Colonic mucosa (tissue), 4 donors: ENCODE data around the gene KDM3A. TPM values are rescaled to one million over a fixed set of nuclear protein-coding genes. Genes with fewer than 3 reads are reported as not detected.

ENCODE experiments used
- DNase-seq: peaks from one replicate; pipeline ENCODE4 v3.0.0-alpha.2; 2020
- H3K27ac ChIP-seq: fragments of 200-600 bp; one replicate; pipeline ENCODE4 v1.8.0; 2021
- H3K27me3 ChIP-seq: fragments of 200-600 bp; one replicate; pipeline ENCODE4 v1.8.0; 2021
- H3K36me3 ChIP-seq: fragments of 200-600 bp; one replicate; pipeline ENCODE4 v1.8.0; 2021
- H3K4me1 ChIP-seq: fragments of 200-600 bp; one replicate; pipeline ENCODE4 v1.8.0; 2021; ENCODE audit warnings: mild to moderate bottlenecking
- H3K4me3 ChIP-seq: fragments of 200-600 bp; one replicate; pipeline ENCODE4 v1.8.0; 2021
- H3K9ac ChIP-seq, 2 donors: one replicate each; pipeline ENCODE4 v1.7.0; 2013; ENCODE audit warnings: control low read depth in 2 of 2, low read depth in 2 of 2, low read length in 2 of 2
- H3K9me3 ChIP-seq: fragments of 200-600 bp; one replicate; pipeline ENCODE4 v1.8.0; 2021
- CTCF ChIP-seq: fragments of 200-600 bp; IDR thresholded peaks from one replicate; pipeline ENCODE4 v1.8.0; 2022; ENCODE audit warnings: antibody characterized with exemption, mild to moderate bottlenecking
- intact Hi-C: fragments of 100-400 bp; cut with DNase I; formaldehyde crosslinking; loops from one replicate; pipeline ENCODE4 v1.14.1; 2022
- total RNA-seq, 2 donors: library from RNA; stranded (reverse); fragmentation: NEBNext Ultra II Directional in 1 of 2; extraction: Animal tissue kit (Norgen Biotek cat#: 25700) in 1 of 2; gene quantifications; one replicate each; pipeline ENCODE4 v1.2.1, GENCODE V29; 2021
- donor health status: healthy.
- donor health status: DM: no; HTN: no; CAD: no.
- donor health status: DM: no; HTN: no; CAD: no.

KDM3A gene
- total RNA-seq, 2 donors from 2014 or later: 35.9 to 101 TPM

- Histone ChIP-seq H3K9me3 (no peaks in the 10 kb centered on the region), H3K27ac (no peak overlapping the region), H3K9ac (no peak overlapping the region), H3K36me3 (no peaks in the 10 kb centered on the region), H3K4me1 (no peaks in the 10 kb centered on the region), H3K27me3 (no peaks in the 10 kb centered on the region), H3K4me3 (no peak overlapping the region)
- intact Hi-C loops: no loop called here
- DNase-seq: no peak
- no peak for TF ChIP-seq CTCF
These were observed 43.2 kb upstream of the KDM3A start for GRCh38 chr2:86397986-86398385.

GRCh38 chr2:86398500-86399474 is 42.4 kb upstream of the KDM3A start:
- H3K27ac ChIP-seq: no peak overlapping the region
- H3K27me3 ChIP-seq: no peaks in the 10 kb centered on the region
- no peaks in the 10 kb centered on the region for H3K9me3 ChIP-seq
- H3K4me3 ChIP-seq: no peak overlapping the region
- H3K4me1 ChIP-seq: no peaks in the 10 kb centered on the region
- no peaks in the 10 kb centered on the region for H3K36me3 ChIP-seq
- intact Hi-C loops: no loop called here
- no peak for DNase-seq
- no peak for TF ChIP-seq CTCF
- no peak overlapping the region for H3K9ac ChIP-seq

GRCh38 chr2:86400321-86400720 is 40.9 kb upstream of the KDM3A start:
- H3K9ac ChIP-seq: no peak overlapping the region
- H3K4me1 ChIP-seq: no peaks in the 10 kb centered on the region
- TF ChIP-seq CTCF: no peak
- intact Hi-C loops: no loop called here
- H3K9me3 ChIP-seq: no peaks in the 10 kb centered on the region
- H3K36me3 ChIP-seq: no peaks in the 10 kb centered on the region
- no peak overlapping the region for H3K27ac ChIP-seq
- no peak overlapping the region for H3K4me3 ChIP-seq
- DNase-seq: no peak
- no peaks in the 10 kb centered on the region for H3K27me3 ChIP-seq

GRCh38 chr2:86410581-86410980 is 30.6 kb upstream of the KDM3A start:
- no peaks in the 10 kb centered on the region for H3K4me1 ChIP-seq
- no peaks in the 10 kb centered on the region for H3K9me3 ChIP-seq
- no peak overlapping the region for H3K27ac ChIP-seq
- no peaks in the 10 kb centered on the region for H3K27me3 ChIP-seq
- DNase-seq: no peak
- intact Hi-C loops: no loop called here
- H3K4me3 ChIP-seq: no peak overlapping the region
- no peak for TF ChIP-seq CTCF
- no peak overlapping the region for H3K9ac ChIP-seq
- no peaks in the 10 kb centered on the region for H3K36me3 ChIP-seq

- no peak overlapping the region for H3K4me3 ChIP-seq
- no peaks in the 10 kb centered on the region for H3K9me3 ChIP-seq
- intact Hi-C loops: no loop called here
- no peaks in the 10 kb centered on the region for H3K36me3 ChIP-seq
- no peak for DNase-seq
- no peak overlapping the region for H3K27ac ChIP-seq
- TF ChIP-seq CTCF: no peak
- H3K4me1 ChIP-seq: no peaks in the 10 kb centered on the region
- H3K9ac ChIP-seq: no peak overlapping the region
- H3K27me3 ChIP-seq: no peaks in the 10 kb centered on the region
These were observed 29.8 kb upstream of the KDM3A start for GRCh38 chr2:86411396-86411795.
